22Rv1 (cell line): ENCODE data around the gene NLRP6.

Experiments
- ZFX ChIP-seq: fragments of 450-650 bp; IDR thresholded peaks from 2 replicates; pipeline ENCODE4 v1.6.1; 2017; ENCODE audit warnings: antibody characterized with exemption, borderline replicate concordance
- TF ChIP-seq, protein P1 (sequence below): fragments of 450-650 bp; IDR thresholded peaks from 2 replicates; pipeline ENCODE4 v1.5.1; 2017; ENCODE audit warnings: mild to moderate bottlenecking

DNA sequence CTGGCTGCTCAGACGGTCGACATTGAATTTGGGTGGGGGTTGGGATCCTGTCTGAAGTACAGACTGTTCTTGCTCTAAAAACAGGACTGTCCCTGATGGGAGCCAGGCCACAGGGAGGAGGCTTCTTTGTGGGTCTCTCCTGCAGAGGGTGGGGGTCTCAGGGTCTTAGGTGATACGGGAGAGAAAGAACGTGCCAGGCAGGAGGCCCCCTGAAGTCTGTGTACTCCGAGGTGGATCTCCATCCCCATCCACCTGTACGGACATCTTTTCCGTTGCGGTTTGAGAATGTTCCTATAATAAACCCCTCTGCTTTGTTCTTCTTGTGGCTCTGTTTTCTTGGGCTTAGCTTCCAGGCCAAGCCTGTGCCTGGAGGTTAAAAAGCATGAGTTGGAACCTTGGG, 25.5 kb upstream of the NLRP6 start:
- TF ChIP-seq, protein P1, sequence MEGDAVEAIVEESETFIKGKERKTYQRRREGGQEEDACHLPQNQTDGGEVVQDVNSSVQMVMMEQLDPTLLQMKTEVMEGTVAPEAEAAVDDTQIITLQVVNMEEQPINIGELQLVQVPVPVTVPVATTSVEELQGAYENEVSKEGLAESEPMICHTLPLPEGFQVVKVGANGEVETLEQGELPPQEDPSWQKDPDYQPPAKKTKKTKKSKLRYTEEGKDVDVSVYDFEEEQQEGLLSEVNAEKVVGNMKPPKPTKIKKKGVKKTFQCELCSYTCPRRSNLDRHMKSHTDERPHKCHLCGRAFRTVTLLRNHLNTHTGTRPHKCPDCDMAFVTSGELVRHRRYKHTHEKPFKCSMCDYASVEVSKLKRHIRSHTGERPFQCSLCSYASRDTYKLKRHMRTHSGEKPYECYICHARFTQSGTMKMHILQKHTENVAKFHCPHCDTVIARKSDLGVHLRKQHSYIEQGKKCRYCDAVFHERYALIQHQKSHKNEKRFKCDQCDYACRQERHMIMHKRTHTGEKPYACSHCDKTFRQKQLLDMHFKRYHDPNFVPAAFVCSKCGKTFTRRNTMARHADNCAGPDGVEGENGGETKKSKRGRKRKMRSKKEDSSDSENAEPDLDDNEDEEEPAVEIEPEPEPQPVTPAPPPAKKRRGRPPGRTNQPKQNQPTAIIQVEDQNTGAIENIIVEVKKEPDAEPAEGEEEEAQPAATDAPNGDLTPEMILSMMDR: no peak
- no peak for TF ChIP-seq ZFX
